Measurements from ENCODE around the gene OBI1.
A peak's percentile ranks its signal among the peaks of the same experiment; 100 is the strongest.

OBI1 gene, protein sequence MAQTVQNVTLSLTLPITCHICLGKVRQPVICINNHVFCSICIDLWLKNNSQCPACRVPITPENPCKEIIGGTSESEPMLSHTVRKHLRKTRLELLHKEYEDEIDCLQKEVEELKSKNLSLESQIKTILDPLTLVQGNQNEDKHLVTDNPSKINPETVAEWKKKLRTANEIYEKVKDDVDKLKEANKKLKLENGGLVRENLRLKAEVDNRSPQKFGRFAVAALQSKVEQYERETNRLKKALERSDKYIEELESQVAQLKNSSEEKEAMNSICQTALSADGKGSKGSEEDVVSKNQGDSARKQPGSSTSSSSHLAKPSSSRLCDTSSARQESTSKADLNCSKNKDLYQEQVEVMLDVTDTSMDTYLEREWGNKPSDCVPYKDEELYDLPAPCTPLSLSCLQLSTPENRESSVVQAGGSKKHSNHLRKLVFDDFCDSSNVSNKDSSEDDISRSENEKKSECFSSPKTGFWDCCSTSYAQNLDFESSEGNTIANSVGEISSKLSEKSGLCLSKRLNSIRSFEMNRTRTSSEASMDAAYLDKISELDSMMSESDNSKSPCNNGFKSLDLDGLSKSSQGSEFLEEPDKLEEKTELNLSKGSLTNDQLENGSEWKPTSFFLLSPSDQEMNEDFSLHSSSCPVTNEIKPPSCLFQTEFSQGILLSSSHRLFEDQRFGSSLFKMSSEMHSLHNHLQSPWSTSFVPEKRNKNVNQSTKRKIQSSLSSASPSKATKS

DNA sequence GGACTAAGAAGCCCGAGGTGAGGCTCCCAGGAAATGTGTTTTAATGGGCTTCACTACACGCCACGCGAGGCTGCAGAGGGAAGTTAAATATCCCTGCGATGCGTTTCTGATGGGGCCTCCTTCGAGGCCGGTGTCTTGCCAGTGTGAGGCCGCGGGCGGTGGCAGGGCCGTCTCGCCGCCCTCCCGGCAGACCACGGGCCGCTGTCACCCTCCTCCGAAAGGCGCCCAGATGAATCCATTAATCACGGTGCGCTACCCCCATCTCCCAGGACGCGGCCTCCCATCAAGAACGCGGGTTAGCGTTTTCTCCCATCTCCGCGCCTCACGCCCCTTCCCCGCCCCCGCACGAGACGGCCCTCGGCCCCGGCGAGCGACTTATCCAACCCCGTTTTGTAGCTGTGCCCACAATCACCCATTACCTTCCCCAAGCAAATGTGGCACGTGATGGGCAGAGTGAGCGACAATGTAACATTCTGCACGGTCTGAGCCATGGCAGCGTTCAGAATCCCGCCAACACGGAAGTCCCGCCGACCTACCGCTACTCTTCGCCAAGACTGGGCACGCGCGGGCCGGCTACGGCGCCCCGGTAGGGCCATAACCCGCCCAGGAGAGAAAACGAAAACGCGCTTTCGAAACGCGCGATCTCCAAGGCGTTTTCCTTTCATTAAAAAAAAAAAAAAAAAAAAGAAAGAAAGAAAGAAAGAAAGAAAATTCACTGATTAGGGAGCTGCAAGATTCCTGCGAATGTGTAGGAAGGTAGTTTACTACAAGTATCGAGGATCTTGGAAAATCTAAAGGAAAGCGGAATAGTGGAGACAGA, at the start of gene OBI1:
Gene OBI1 (minus strand): TSS at position 526 of the 820 bp plus-strand sequence. CDS start 35 bp downstream, at position 491.
- peak; percentile 93 for DNase-seq

DNA sequence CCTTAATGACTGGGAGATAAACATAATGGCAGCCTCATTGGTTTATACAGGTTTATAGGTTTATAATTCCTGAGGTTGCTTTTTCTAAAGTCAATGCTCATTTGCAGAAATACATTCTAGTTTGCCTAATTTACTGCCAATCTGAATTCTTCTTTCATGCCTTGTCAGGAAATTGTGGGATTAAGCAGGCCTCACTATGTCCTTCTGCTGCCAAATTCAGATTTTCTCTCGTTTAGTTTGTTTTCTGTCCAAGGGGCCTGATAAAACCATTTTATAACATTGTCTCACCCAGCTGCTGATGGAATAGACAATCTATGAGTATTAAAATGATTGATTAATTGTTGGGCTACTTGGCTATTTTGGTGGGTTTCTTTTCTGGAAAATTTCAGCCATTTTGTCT, 42.4 kb upstream of the OBI1 start:
- no peak for DNase-seq

DNA sequence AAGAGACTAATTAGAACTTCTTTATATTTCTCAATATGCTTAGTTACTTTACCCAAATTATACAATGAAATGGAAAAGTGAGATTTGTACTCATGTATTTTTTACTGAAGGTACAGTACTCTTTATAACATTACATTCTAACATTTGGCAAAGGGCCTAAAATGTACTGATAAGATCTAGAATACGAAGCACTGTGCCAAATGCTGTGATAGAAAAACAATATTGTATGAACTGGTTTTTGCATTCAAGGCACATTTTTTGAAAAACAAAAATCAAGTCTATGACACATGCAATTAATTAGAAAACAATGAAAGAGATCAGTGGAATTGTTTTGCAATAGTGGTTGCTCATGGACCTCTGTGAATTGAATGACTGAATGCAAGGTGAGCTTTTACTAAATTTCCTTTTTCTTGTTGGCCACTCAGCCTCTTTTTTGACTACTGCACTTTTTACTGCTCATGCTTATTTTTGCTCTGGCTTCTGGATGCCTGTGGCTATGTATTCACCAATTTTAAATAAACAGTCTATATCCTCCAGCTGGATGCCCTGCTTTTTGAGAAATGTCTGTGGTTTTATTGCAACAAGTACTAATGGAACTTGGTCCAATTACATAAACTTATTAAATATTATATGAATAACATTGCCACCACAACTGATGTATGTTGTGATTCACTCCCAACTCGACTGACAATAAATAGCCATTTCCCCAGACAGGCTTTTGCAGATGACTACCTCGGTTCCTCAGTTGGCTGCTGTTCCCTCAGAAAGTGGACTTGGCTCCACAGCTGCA, 41.4 kb upstream of the OBI1 start:
- no peak for DNase-seq

DNA sequence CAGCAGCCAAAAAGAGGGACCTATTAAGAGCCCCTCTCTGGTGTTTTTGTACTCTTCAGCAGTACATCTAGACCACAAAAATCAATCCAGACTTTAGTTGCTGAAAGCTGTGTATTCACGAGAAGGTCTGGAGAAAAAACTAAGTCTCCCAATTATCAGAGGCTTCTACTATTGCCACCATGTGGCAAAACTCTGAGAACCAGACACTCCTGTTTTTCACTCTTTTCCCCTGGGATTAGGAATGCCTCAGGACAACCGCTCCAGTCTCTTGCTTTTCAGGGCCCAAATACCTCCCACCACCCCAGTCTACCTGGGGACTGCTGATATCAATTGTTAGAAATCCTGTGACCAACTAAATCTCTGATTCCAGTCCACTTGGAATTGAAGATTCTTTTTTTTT, 30.1 kb upstream of the OBI1 start:
- DNase-seq: no peak

DNA sequence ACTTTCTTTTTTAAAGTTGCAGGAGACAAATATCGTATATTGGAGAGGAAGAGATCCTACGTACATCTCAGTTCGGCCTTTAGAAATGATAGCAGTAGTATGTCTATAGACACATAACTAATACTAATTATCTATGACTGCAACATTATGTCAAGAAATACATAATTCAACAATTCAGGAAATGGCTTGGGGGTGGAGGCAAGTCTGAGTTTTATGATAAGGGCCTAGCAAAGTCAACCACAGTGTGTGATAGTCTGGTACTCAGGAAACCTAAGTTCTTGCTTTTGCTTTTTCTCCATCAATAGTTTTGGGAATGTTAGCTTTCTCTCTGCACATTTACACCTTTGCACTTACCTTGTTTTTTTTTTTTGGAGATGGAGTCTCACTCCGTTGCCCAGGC, 27.5 kb upstream of the OBI1 start:
- no peak for DNase-seq

DNA sequence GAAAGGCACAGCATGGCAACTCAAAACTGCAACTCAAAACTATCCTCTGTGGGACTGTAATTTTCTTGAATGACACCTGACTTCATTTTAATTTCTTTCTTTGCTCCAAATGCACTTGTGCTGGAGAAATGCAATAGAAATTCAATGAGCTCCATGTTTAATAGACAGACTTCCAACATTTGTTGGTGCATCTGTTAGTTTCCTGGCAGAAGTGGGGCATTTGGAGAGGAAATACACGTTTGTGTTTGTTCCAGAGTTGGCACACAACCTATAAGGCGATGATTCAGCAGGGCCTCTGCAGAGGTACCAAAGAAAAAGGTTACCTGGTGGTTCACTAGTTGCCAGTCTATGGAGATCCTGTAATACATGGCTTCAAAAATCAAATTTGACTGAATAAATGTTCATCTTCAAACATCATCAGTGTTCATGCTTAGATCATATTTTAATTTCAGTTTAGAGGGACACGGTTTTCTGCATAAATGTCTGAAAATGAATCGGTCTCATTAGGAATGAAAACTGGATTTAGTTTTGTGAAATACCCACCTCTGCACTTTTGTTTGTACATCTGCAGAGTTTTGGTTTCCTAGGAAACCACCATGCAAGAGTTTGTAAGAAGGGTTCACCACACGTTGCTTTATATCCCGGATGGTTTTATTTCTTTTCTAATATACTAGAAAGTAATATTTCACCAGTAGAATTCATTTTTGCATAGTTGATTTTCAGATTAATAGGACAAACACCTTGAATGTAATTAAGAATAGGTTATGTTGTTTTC, 21.8 kb upstream of the OBI1 start:
- DNase-seq: no peak

DNA sequence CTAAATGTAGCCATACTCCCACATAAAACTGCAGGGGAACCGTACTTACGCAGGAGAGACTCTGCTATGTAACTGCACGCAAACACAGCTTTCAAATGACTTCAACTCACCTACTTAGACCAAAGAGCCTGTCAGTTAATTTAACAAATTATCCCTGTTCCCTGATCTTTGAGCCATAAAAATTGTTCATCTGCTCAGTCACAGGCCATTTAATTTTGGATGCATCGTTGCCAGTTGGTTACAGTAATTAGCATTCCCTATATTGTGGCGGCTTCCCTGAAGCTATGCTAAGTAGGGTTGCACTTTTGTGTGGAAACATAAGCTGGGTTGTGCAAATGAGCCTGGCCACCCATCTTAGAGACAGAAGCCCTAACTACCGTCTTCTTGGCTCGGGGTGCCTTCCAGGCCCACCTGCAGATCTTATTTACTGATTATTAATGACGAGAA, 21.2 kb upstream of the OBI1 start:
- DNase-seq: peak; percentile 37

DNA sequence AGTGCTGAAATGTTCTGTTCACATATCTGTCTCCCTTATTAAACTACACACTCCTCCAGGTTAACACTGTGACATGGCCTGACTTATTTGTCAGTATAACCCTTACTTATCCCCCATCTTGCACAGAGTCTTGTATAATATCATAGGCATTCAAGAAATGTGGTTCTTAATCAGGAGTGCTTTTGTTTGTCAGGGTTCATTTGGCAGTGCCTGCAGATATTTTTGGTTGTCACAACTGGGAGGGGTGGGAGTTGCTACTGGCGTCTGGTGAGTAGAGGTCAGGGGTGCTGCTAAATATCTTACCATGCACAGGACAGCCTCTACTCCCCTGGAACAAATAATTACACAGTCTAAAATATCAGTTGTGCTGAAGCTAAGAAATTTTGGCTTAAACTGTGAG, 20.4 kb upstream of the OBI1 start:
- DNase-seq: no peak

DNA sequence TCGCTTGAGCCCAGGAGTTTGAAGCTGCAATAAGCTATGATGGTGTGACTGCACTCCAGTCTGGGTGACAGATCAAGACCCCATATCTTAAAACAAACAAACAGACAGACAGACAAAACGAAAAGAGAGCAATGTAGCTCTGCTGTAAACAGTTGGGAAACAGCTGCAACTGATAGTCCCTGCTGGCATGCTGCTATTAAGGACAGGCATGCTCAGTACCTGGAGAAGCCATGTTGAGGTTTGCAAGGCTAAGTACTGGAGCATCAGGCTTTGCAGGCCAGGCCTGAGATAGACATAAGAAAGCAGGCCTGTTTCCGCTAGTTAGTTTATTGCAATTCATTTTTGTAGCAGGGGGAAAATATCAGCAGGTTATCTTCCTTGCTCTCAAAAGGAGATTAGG, 16.2 kb upstream of the OBI1 start:
- DNase-seq: no peak

DNA sequence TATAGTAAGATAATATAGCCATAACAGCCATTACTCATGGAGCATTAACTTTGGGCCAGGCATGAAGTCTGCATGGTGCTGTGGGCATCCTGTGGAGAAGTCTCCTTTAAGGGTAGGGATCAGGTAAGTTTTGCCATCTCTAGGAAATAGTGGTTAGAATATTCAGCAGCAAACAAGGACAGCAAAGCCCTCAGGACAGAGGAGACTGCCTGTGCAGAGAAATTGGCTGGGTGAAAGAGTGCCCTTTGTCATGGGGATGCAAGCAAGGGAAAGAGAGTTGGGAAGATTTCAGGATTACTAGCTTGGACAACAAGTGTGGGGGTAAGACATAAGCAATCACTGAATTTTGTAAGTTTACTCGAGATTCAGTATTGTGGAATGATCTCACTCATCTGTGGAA, 15.7 kb upstream of the OBI1 start:
- DNase-seq: no peak

DNA sequence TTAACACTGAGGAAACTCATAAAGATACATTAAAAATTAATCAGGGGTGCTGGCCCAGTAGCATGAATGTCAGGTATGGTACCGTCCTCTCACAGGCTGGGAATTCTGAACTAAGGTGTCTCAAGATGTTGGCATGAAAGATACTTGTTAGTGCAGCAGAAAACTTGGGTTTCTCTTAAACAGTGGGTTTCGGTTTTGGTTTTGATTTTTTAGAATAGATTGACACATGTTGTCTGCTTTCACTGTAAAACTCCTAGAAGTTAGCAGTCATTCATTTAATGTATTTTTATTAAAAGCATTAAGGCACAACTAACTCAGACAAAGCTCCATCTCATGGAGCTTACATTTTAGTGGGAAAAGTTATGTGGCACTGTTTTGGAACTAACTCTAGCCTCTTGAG, 3.5 kb upstream of the OBI1 start:
- no peak for DNase-seq

DNA sequence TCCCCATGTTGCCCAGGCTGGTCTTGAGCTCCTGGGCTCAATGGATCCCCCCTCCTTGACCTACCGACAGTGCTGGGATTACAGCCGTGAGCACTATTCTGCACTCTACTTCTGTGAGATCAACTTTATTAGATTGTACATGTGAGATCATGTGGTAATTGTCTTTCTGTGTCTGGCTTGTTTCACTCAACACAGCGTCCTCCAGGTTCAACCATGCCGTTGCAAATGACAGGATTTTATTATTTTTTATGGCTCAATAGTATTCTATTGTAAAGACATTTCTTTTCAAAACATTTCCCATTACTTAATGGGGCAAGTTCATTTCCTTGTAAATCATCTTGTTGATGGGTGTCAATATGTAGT, 1.5 kb upstream of the OBI1 start:
- no peak for DNase-seq

DNA sequence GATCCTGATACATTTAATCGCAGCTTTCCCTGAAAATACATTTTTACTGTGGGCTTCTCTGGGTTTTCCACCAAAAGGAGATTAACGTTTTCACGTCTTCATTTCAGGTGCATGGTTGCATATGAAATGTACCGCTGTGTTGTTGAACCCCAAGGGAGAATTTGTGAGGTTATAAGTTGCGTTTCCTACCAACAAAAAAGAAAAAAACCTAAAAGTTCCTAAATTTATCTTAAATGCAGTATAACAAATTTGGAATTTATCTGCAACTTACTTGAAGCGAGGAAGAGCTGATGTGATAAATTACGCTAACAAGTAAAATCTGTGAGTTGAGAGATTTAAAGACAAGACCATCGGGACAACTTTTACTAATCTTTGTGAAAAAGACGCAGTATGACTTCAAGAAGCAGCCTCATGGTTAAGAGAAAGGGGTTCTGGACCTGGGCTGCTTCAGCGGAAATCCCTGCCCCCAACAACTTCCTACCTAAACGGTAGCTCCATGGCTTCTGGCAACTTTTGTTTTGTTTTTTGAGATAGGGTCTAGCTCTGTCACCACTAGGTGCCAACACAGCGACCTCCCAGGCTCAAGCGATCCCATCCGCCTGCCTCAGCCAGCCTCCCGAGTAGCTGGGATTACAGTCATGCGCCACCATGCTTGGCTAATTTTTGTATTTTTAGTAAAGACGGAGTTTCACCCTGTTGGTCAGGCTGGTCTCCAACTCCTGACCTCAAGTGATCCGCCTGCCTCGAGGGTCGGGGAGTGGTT, 958 bp upstream of the OBI1 start:
- DNase-seq: peak; percentile 50

DNA sequence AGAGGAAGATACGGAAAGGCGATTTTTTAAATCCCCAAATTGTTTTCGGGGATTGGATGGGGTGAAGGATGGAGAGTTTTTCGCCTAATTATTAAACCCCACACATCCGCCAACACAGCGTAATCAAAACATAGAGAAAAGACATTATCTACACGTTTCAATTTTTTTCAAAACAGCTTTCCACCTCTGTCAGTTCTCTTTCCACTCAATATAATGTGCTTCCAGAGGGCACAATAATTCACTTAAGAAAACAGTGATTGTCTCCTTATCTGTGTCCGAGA, 435 bp upstream of the OBI1 start:
- DNase-seq: no peak

DNA sequence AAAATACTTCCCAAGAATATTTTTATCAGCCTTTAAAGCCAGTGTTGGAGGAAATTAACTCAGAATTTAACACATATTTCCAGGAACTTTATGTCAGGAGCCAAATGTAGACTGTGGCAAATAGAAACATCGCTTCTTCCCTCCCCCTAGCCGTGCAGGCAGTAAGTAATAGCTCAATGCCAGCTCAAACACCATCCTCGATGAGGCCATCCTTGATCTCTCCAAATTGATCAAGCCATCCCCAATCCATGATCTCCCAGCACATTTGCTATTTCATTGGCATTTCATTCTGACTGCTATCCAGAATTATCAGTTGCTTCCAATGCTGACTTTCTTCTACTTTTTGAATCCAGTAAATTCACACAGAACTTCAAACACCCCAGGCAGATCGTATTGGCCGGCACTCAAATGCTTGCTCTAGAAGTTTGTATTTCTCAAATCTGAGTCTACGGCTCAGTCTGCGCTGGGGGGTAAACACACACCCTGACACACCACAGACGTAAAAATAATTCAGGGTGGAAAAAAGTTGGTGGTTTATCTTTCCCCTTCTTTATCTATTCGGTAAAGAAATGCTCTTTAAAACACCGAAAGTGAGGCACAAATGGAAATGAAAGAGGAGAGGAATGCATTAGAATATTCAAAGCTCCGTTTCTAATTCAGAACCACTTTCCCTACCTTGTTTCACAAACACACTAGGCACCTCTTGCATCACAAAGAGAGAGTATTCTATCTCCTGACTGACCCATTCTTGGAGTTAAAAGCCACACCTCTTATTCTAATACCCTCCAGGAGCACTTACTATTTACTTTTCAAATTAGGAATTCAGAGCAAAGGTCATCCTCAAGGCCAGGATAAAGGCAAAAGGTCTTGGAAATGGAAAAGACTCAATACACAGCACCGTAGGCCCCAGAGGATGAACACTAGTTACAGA, 991 bp downstream of the OBI1 start:
- no peak for DNase-seq

DNA sequence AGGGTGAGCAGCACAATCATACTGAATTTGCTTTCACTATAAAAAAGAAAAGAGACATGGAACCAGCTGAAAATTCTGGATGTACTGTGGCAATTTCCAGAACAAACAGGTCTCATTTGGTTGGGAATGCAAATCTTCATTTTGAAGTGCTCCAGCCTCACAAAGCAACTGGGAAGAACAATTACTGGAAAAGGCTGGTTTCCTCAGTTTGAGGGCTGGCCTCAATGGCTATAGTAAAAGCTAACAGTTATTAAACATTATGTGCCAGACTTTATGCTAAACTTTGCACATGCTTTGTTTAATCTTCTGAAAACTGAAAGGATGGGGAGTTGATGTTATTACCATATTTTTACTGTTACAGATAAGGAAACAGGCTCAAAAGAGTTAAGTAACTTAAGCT, 3.0 kb downstream of the OBI1 start:
- no peak for DNase-seq

DNA sequence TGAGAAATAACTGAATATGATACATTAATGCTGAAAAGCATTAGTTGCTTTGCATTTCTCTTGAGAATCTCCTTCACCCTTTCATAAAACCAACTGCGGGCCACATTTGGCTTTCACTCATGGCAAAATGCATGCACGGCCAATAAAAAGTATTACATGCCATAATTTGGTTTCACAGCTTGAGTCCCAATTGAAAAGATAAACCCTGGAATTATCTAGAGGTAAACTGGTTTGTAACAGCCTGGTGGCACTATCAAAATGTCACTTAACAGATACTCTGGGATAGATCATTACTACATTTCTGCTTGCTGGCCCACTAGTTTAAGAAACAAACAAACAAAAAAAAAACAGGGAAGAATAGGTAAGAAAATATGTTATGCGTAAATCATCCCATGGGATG, 3.9 kb downstream of the OBI1 start:
- no peak for DNase-seq

DNA sequence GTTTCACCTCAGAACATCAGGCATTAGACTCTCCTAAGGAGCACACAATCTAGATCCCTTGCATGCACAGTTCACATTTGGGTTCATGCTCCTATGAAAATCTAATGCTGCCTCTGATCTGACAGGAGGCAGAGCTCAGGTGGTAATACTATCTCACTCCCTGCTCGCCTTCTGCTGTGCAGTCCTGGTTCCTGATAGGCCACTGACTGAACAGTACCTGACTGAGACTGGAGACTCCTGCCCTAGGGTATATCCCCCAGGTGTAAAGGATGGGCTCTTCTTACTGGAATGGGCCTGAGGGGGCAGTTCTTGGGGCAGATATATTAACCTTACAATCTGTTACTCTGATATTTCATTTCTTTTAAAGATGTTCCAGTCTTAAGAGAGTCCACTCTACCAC, 6.3 kb downstream of the OBI1 start:
- no peak for DNase-seq

DNA sequence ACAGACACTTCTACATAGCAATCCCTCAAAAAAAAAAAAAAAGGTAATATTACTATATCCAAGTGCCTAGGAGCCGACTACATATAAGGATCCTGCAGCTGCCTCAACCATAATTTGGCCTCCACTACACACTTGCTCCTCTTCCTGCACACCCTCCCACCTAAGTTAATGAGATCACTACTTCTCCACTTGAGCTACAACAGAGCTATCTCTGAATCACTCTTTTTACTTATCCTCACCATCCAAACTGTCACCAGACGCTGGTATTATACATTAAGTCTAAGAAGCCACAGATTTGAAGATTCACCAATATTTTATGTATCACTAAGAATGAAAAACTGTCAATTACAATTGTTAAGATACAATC, 8.3 kb downstream of the OBI1 start:
- no peak for DNase-seq

DNA sequence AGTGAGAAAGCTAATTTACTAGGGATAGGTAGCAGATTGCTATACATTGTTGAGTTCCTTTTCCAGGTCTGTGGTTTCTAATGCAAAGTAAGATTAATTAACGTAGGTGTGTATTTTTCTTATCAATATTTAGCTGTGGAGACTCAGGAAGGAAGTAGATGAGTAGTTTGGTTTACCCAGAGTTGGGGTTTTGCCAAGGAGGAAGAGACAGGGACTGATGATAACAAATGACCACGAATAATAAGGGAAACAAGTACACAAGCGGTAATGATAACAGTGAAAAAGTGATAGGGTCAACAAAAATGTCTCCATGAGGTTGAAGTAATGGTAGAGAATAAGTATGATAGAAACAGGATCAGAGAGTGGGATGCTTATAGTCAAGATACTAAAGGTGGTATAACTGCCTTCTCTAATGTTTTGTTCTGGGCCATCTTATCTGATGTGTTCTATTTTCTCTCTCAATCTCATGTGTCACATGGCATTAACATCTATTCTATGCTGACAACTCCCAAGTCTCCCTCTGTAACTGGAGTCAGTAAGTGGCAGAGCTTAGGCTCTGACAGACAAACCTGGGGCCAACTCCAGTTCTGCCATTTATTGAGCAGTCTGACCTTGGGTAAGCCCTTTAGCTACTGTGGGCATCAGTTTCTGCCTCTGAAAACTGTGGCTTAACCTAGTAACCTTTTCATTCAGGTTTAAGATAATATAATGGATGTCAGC, 8.8 kb downstream of the OBI1 start:
- peak; percentile 13 for DNase-seq
